GM19438 (cell line): ENCODE data around the gene SLC35F5.
"Not testable (repeated sequence)": the region's sequence is repeated elsewhere in the genome, so short reads cannot be mapped to it uniquely, and the experiment has no call there.

Source experiments
- ATAC-seq: cut with Tn5 transposase; IDR thresholded peaks from one replicate; pipeline ENCODE4 v1.9.1; 2021; ENCODE audit warnings: low read depth; ENCODE audit not compliant: unreplicated experiment

The SLC35F5 gene

GRCh38 chr2:113698251-113698650 lies 58.2 kb downstream of the SLC35F5 start:
- ATAC-seq: not testable (repeated sequence)

- no peak for ATAC-seq
Measured at GRCh38 chr2:113697516-113697915, 58.9 kb downstream of the SLC35F5 start.

- ATAC-seq: no peak
Measured at GRCh38 chr2:113694438-113694837, 62.0 kb downstream of the SLC35F5 start.

- ATAC-seq: peak; percentile 63
Measured at GRCh38 chr2:113692698-113693428, 63.6 kb downstream of the SLC35F5 start.

- ATAC-seq: not testable (repeated sequence)
Measured at GRCh38 chr2:113690871-113691270, 65.6 kb downstream of the SLC35F5 start.

GRCh38 chr2:113686537-113686936 lies 69.9 kb downstream of the SLC35F5 start:
- ATAC-seq: no peak

GRCh38 chr2:113685471-113685870 lies 71.0 kb downstream of the SLC35F5 start:
- ATAC-seq: no peak

GRCh38 chr2:113679457-113679856 lies 77.0 kb downstream of the SLC35F5 start:
- no peak for ATAC-seq

GRCh38 chr2:113677330-113677729 lies 79.1 kb downstream of the SLC35F5 start:
- ATAC-seq: no peak

GRCh38 chr2:113676623-113677266 lies 79.7 kb downstream of the SLC35F5 start:
- no peak for ATAC-seq

- no peak for ATAC-seq
Measured at GRCh38 chr2:113675875-113676274, 80.6 kb downstream of the SLC35F5 start.

- ATAC-seq: no peak
Measured at GRCh38 chr2:113672326-113672932, 84.0 kb downstream of the SLC35F5 start.

GRCh38 chr2:113669013-113669412 lies 87.4 kb downstream of the SLC35F5 start:
- not testable (repeated sequence) for ATAC-seq

- ATAC-seq: not testable (repeated sequence)
Measured at GRCh38 chr2:113664761-113665533, 91.5 kb downstream of the SLC35F5 start.

GRCh38 chr2:113663285-113664060 lies 93.0 kb downstream of the SLC35F5 start:
- not testable (repeated sequence) for ATAC-seq
